ENCODE data around the gene OR2L3. TPM values are rescaled to one million over a fixed set of nuclear protein-coding genes. Genes with fewer than 3 reads are reported as not detected.
"Not testable (repeated sequence)": the region's sequence is repeated elsewhere in the genome, so short reads cannot be mapped to it uniquely, and the experiment has no call there.

The OR2L3 gene
- total RNA-seq, 1 donor from 2014 or later = not detected

DNA sequence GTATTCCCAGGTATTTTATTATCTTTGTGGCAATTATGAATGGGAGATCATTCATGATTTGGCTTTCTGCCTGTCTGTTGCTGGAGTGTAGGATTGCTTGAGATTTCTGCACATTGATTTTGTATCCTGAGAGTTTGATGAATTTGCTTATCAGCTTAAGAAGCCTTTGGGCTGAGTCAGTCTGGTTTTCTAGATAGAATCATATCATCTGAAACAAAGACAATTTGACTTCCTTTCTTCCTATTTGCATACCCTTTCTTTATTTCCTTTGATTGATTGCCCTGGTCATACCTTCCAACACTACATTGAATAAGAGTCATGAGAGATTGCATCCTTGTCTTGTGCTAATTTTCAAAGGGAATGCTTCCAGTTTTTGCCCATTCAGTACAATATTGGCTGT is 8.0 kb downstream of the OR2L3 start:
- no peaks in the 10 kb centered on the region for H3K9me3 ChIP-seq (ENCODE audit: control insufficient read depth in 3 of 3, low read length in 3 of 3)
- no peak overlapping the region for H3K4me3 ChIP-seq (ENCODE audit: low read length in 3 of 3)
- H3K27me3 ChIP-seq (ENCODE audit: control insufficient read depth in 3 of 3, insufficient read depth in 3 of 3, low read length in 3 of 3) = no peaks in the 10 kb centered on the region
- no peaks in the 10 kb centered on the region for H3K36me3 ChIP-seq (ENCODE audit: control insufficient read depth in 3 of 3, insufficient read depth in 3 of 3, low read length in 3 of 3)
- no peak overlapping the region for H3K27ac ChIP-seq (ENCODE audit: low read depth, low read length)
- H3K4me1 ChIP-seq (ENCODE audit: control insufficient read depth in 3 of 3, insufficient read depth in 3 of 3, low read length in 3 of 3) = no peaks in the 10 kb centered on the region
- no peak overlapping the region for H3K9ac ChIP-seq (ENCODE audit: low read depth in 1 of 3, low read length in 3 of 3)

GRCh38 chr1:248055261-248055660 is 8.6 kb downstream of the OR2L3 start:
- Histone ChIP-seq H3K9ac (ENCODE audit: low read depth in 1 of 3, low read length in 3 of 3) (no peak overlapping the region), H3K36me3 (ENCODE audit: control insufficient read depth in 3 of 3, insufficient read depth in 3 of 3, low read length in 3 of 3) (no peaks in the 10 kb centered on the region), H3K4me3 (ENCODE audit: low read length in 3 of 3) (no peak overlapping the region), H3K4me1 (ENCODE audit: control insufficient read depth in 3 of 3, insufficient read depth in 3 of 3, low read length in 3 of 3) (no peaks in the 10 kb centered on the region), H3K9me3 (ENCODE audit: control insufficient read depth in 3 of 3, low read length in 3 of 3) (no peaks in the 10 kb centered on the region), H3K27ac (ENCODE audit: low read depth, low read length) (no peak overlapping the region), H3K27me3 (ENCODE audit: control insufficient read depth in 3 of 3, insufficient read depth in 3 of 3, low read length in 3 of 3) (no peaks in the 10 kb centered on the region)

- no peaks in the 10 kb centered on the region for H3K36me3 ChIP-seq (ENCODE audit: control insufficient read depth in 3 of 3, insufficient read depth in 3 of 3, low read length in 3 of 3)
- no peak overlapping the region for H3K4me3 ChIP-seq (ENCODE audit: low read length in 3 of 3)
- H3K27ac ChIP-seq (ENCODE audit: low read depth, low read length) = no peak overlapping the region
- no peak overlapping the region for H3K9ac ChIP-seq (ENCODE audit: low read depth in 1 of 3, low read length in 3 of 3)
- H3K27me3 ChIP-seq (ENCODE audit: control insufficient read depth in 3 of 3, insufficient read depth in 3 of 3, low read length in 3 of 3) = no peaks in the 10 kb centered on the region
- peaks cover 0 to 2% (median 0%) of the 10 kb centered on the region in 3 donors for H3K9me3 ChIP-seq (ENCODE audit: control insufficient read depth in 3 of 3, low read length in 3 of 3)
- no peaks in the 10 kb centered on the region for H3K4me1 ChIP-seq (ENCODE audit: control insufficient read depth in 3 of 3, insufficient read depth in 3 of 3, low read length in 3 of 3)
Measured at GRCh38 chr1:248065071-248065470, 18.4 kb downstream of the OR2L3 start.

GRCh38 chr1:248065604-248066003 is 19.0 kb downstream of the OR2L3 start:
- no peak overlapping the region for H3K27ac ChIP-seq (ENCODE audit: low read depth, low read length)
- H3K4me1 ChIP-seq (ENCODE audit: control insufficient read depth in 3 of 3, insufficient read depth in 3 of 3, low read length in 3 of 3) = no peaks in the 10 kb centered on the region
- no peak overlapping the region for H3K4me3 ChIP-seq (ENCODE audit: low read length in 3 of 3)
- H3K36me3 ChIP-seq (ENCODE audit: control insufficient read depth in 3 of 3, insufficient read depth in 3 of 3, low read length in 3 of 3) = no peaks in the 10 kb centered on the region
- peaks cover 0 to 2% (median 0%) of the 10 kb centered on the region in 3 donors for H3K9me3 ChIP-seq (ENCODE audit: control insufficient read depth in 3 of 3, low read length in 3 of 3)
- H3K27me3 ChIP-seq (ENCODE audit: control insufficient read depth in 3 of 3, insufficient read depth in 3 of 3, low read length in 3 of 3) = no peaks in the 10 kb centered on the region
- H3K9ac ChIP-seq (ENCODE audit: low read depth in 1 of 3, low read length in 3 of 3) = no peak overlapping the region

GRCh38 chr1:248083864-248084263 is 37.2 kb downstream of the OR2L3 start:
- H3K4me1 ChIP-seq (ENCODE audit: control insufficient read depth in 3 of 3, insufficient read depth in 3 of 3, low read length in 3 of 3); H3K9ac ChIP-seq (ENCODE audit: low read depth in 1 of 3, low read length in 3 of 3); H3K27ac ChIP-seq (ENCODE audit: low read depth, low read length); H3K27me3 ChIP-seq (ENCODE audit: control insufficient read depth in 3 of 3, insufficient read depth in 3 of 3, low read length in 3 of 3); H3K4me3 ChIP-seq (ENCODE audit: low read length in 3 of 3); H3K36me3 ChIP-seq (ENCODE audit: control insufficient read depth in 3 of 3, insufficient read depth in 3 of 3, low read length in 3 of 3); H3K9me3 ChIP-seq (ENCODE audit: control insufficient read depth in 3 of 3, low read length in 3 of 3): not testable (repeated sequence)

DNA sequence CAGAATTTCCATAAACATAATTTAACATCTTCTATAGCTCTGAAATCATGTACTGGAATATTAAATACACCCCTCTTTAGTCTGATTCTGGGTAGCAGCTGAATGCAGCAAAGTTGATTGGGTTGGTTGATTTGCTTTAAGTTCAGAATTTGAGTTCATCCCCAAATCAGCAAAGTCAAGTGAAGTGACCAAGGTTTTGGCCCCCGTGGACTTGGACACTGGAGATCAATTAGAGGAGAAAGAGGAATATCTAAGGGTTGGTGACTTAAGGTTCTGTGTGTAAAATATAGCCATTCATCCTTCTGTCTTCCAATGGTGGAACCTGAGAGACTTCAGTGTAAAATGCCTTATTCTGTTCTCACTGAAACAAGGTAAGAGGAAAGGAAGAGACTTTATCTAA is 48.2 kb downstream of the OR2L3 start, which contains the start of gene OR2L13:
OR2L13 (plus strand) TSS at position 301 of the 400 bp plus-strand sequence. CDS start 4,192 bp downstream, outside the sequence.
- no peaks in the 10 kb centered on the region for H3K27me3 ChIP-seq (ENCODE audit: control insufficient read depth in 3 of 3, insufficient read depth in 3 of 3, low read length in 3 of 3)
- no peak within 1 kb of the TSS for H3K9ac ChIP-seq (ENCODE audit: low read depth in 1 of 3, low read length in 3 of 3)
- H3K27ac ChIP-seq (ENCODE audit: low read depth, low read length) = no peak within 1 kb of the TSS
- H3K4me3 ChIP-seq (ENCODE audit: low read length in 3 of 3) = no peak within 1 kb of the TSS
- H3K4me1 ChIP-seq (ENCODE audit: control insufficient read depth in 3 of 3, insufficient read depth in 3 of 3, low read length in 3 of 3) = no peaks in the 10 kb centered on the region
- no peaks in the 10 kb centered on the region for H3K36me3 ChIP-seq (ENCODE audit: control insufficient read depth in 3 of 3, insufficient read depth in 3 of 3, low read length in 3 of 3)
- peaks cover 0 to 2% (median 0%) of the 10 kb centered on the region in 3 donors for H3K9me3 ChIP-seq (ENCODE audit: control insufficient read depth in 3 of 3, low read length in 3 of 3)

GRCh38 chr1:248098529-248098928 is 51.9 kb downstream of the OR2L3 start:
- no peak overlapping the region for H3K4me3 ChIP-seq (ENCODE audit: low read length in 3 of 3)
- no peak overlapping the region for H3K27ac ChIP-seq (ENCODE audit: low read depth, low read length)
- H3K9ac ChIP-seq (ENCODE audit: low read depth in 1 of 3, low read length in 3 of 3) = no peak overlapping the region
- no peaks in the 10 kb centered on the region for H3K4me1 ChIP-seq (ENCODE audit: control insufficient read depth in 3 of 3, insufficient read depth in 3 of 3, low read length in 3 of 3)
- H3K27me3 ChIP-seq (ENCODE audit: control insufficient read depth in 3 of 3, insufficient read depth in 3 of 3, low read length in 3 of 3) = no peaks in the 10 kb centered on the region
- H3K9me3 ChIP-seq (ENCODE audit: control insufficient read depth in 3 of 3, low read length in 3 of 3) = peaks cover 0 to 2% (median 0%) of the 10 kb centered on the region in 3 donors
- H3K36me3 ChIP-seq (ENCODE audit: control insufficient read depth in 3 of 3, insufficient read depth in 3 of 3, low read length in 3 of 3) = no peaks in the 10 kb centered on the region

DNA sequence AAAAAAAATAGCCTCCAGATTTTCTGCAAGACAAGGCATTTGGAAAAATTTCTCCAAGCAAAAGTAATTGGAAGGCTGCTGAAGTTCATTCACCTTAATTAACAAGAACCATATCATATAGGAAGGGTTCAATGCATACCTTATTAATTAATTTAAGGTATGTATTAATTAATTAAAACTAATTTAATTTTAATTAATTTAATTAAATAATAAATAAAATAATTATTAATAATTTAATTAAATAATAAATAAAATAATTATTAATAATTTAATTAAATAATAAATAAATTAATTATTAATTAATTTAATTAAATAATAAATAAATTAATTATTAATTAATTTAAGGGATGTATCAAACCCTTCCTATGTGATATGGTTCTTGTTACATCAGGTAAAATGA is 56.2 kb downstream of the OR2L3 start:
- Histone ChIP-seq H3K27ac (ENCODE audit: low read depth, low read length) (no peak overlapping the region), H3K4me3 (ENCODE audit: low read length in 3 of 3) (no peak overlapping the region), H3K9ac (ENCODE audit: low read depth in 1 of 3, low read length in 3 of 3) (no peak overlapping the region), H3K4me1 (ENCODE audit: control insufficient read depth in 3 of 3, insufficient read depth in 3 of 3, low read length in 3 of 3) (no peaks in the 10 kb centered on the region), H3K9me3 (ENCODE audit: control insufficient read depth in 3 of 3, low read length in 3 of 3) (peaks cover 0 to 2% (median 0%) of the 10 kb centered on the region in 3 donors), H3K36me3 (ENCODE audit: control insufficient read depth in 3 of 3, insufficient read depth in 3 of 3, low read length in 3 of 3) (no peaks in the 10 kb centered on the region), H3K27me3 (ENCODE audit: control insufficient read depth in 3 of 3, insufficient read depth in 3 of 3, low read length in 3 of 3) (no peaks in the 10 kb centered on the region)

DNA sequence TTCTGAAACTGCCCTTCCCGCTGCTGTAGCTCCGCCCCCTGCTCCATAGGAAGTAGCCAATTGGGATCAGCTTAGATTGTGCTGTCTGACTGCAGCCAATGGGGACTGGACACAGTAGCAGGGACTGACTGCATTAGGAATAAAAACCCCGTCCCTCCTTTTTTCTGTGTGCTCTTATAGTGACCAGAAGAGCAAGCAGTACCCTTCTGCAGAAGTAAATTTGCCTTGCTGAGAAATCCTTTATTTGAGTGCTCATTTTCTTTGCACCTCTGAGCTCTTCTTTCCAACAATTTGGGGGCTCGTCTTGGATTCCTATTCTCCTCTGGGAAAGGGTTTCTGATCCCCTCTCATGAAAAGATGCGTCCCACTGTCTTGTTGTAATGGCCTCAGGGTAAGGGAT is 64.5 kb downstream of the OR2L3 start:
- no peak overlapping the region for H3K4me3 ChIP-seq (ENCODE audit: low read length in 3 of 3)
- H3K4me1 ChIP-seq (ENCODE audit: control insufficient read depth in 3 of 3, insufficient read depth in 3 of 3, low read length in 3 of 3) = no peaks in the 10 kb centered on the region
- no peak overlapping the region for H3K9ac ChIP-seq (ENCODE audit: low read depth in 1 of 3, low read length in 3 of 3)
- H3K27ac ChIP-seq (ENCODE audit: low read depth, low read length) = no peak overlapping the region
- H3K27me3 ChIP-seq (ENCODE audit: control insufficient read depth in 3 of 3, insufficient read depth in 3 of 3, low read length in 3 of 3) = no peaks in the 10 kb centered on the region
- H3K9me3 ChIP-seq (ENCODE audit: control insufficient read depth in 3 of 3, low read length in 3 of 3) = peaks cover 0 to 14% (median 0%) of the 10 kb centered on the region in 3 donors
- H3K36me3 ChIP-seq (ENCODE audit: control insufficient read depth in 3 of 3, insufficient read depth in 3 of 3, low read length in 3 of 3) = no peaks in the 10 kb centered on the region
